GM18861 (cell line): ENCODE results near the gene SNCB.
"Not testable (repeated sequence)": the region's sequence is repeated elsewhere in the genome, so short reads cannot be mapped to it uniquely, and the experiment has no call there.

ENCODE experiments used
- ATAC-seq: cut with Tn5 transposase; IDR thresholded peaks from one replicate; pipeline ENCODE4 v1.9.1; 2021; ENCODE audit not compliant: unreplicated experiment

The SNCB gene

GRCh38 chr5:176606032-176606431 is 24.3 kb downstream of the SNCB start:
- ATAC-seq = no peak

- ATAC-seq = no peak
These were observed 27.2 kb downstream of the SNCB start for GRCh38 chr5:176603091-176603490.

GRCh38 chr5:176601901-176602482 is 28.3 kb downstream of the SNCB start:
- ATAC-seq = no peak

- ATAC-seq = not testable (repeated sequence)
These were observed 30.4 kb downstream of the SNCB start for GRCh38 chr5:176599749-176600430.

- no peak for ATAC-seq
These were observed 32.6 kb downstream of the SNCB start for GRCh38 chr5:176597417-176598389.

GRCh38 chr5:176596689-176597416 is 33.5 kb downstream of the SNCB start:
- ATAC-seq = peak; percentile 70

- no peak for ATAC-seq
These were observed 34.2 kb downstream of the SNCB start for GRCh38 chr5:176596069-176596644.

- ATAC-seq = no peak
These were observed 34.9 kb downstream of the SNCB start for GRCh38 chr5:176595386-176595943.

- ATAC-seq = no peak
These were observed 35.8 kb downstream of the SNCB start for GRCh38 chr5:176594554-176594953.

GRCh38 chr5:176593273-176593869 is 37.0 kb downstream of the SNCB start:
- ATAC-seq = no peak

GRCh38 chr5:176592573-176592972 is 37.8 kb downstream of the SNCB start:
- ATAC-seq = no peak

- ATAC-seq = not testable (repeated sequence)
These were observed 38.7 kb downstream of the SNCB start for GRCh38 chr5:176591667-176592066.

GRCh38 chr5:176590035-176590717 is 40.2 kb downstream of the SNCB start:
- no peak for ATAC-seq

- ATAC-seq = no peak
These were observed 41.1 kb downstream of the SNCB start for GRCh38 chr5:176589039-176589769.

GRCh38 chr5:176588297-176588696 is 42.0 kb downstream of the SNCB start:
- ATAC-seq = no peak

GRCh38 chr5:176587398-176587797 is 42.9 kb downstream of the SNCB start:
- ATAC-seq = no peak

- no peak for ATAC-seq
These were observed 47.3 kb downstream of the SNCB start for GRCh38 chr5:176583076-176583475.

GRCh38 chr5:176581361-176581760 is 49.0 kb downstream of the SNCB start:
- ATAC-seq = no peak

- no peak for ATAC-seq
These were observed 51.0 kb downstream of the SNCB start for GRCh38 chr5:176579323-176579722.
